WTC11 (cell line): Measurements from ENCODE around the gene NSDHL. TPM values are rescaled to one million over a fixed set of nuclear protein-coding genes. Genes with fewer than 3 reads are reported as not detected.
"Not testable (repeated sequence)": the region's sequence is repeated elsewhere in the genome, so short reads cannot be mapped to it uniquely, and the experiment has no call there.

Source experiments
- ATAC-seq: fragments of 200-7000 bp; cut with Tn5 transposase; 2 replicates; pipeline ENCODE4 v1.10.0; 2021; ENCODE audit warnings: mild to moderate bottlenecking, moderate library complexity
- CTCF ChIA-PET: fragments of 300-600 bp; sonication (Branson Sonifier 250); formaldehyde crosslinking; loops from one replicate; lab custom pipeline; 2021; ENCODE audit warnings: antibody characterized with exemption; lab: Charles Lee
- POLR2A ChIA-PET: fragments of 350-600 bp; sonication (Branson Sonifier 250); formaldehyde crosslinking; loops from one replicate; lab custom pipeline; 2021; ENCODE audit warnings: antibody characterized with exemption; lab: Charles Lee
- DNase-seq: peaks from one replicate; pipeline ENCODE4 v3.0.0; 2021; ENCODE audit warnings: low spot score
- H3K27ac Mint-ChIP-seq: 2 replicates; pipeline ENCODE4 v1.8.0; 2021; ENCODE audit warnings: mixed read lengths
- H3K27me3 Mint-ChIP-seq: 2 replicates; pipeline ENCODE4 v1.8.0; 2021; ENCODE audit warnings: low read depth, mild to moderate bottlenecking, moderate library complexity, mixed read lengths
- H3K36me3 Mint-ChIP-seq: 2 replicates; pipeline ENCODE4 v1.8.0; 2021; ENCODE audit warnings: mixed read lengths
- H3K4me1 Mint-ChIP-seq: 2 replicates; pipeline ENCODE4 v1.8.0; 2022; ENCODE audit warnings: mixed read lengths
- H3K4me3 Mint-ChIP-seq: 2 replicates; pipeline ENCODE4 v1.8.0; 2021; ENCODE audit warnings: mild to moderate bottlenecking, moderate library complexity, mixed read lengths
- H3K9me3 Mint-ChIP-seq: 2 replicates; pipeline ENCODE4 v1.8.0; 2021; ENCODE audit warnings: mixed read lengths
- ETV6 ChIP-seq: sonication (generic); formaldehyde crosslinking; IDR thresholded peaks from 2 replicates; pipeline ENCODE4 v1.8.1; 2022; ENCODE audit warnings: mild to moderate bottlenecking, missing genetic modification reagents
- FOXK1 ChIP-seq: sonication (generic); formaldehyde crosslinking; IDR thresholded peaks from 2 replicates; pipeline ENCODE4 v1.8.0; 2022; ENCODE audit warnings: mild to moderate bottlenecking, moderate library complexity, missing genetic modification reagents
- FOXP1 ChIP-seq: sonication (generic); formaldehyde crosslinking; IDR thresholded peaks from 2 replicates; pipeline ENCODE4 v1.8.0; 2022; ENCODE audit warnings: missing genetic modification reagents, mild to moderate bottlenecking, moderate library complexity, borderline replicate concordance
- MYBL2 ChIP-seq: sonication (generic); formaldehyde crosslinking; IDR thresholded peaks from 2 replicates; pipeline ENCODE4 v1.8.1; 2023; ENCODE audit warnings: mild to moderate bottlenecking, moderate library complexity, missing genetic modification reagents
- NFYB ChIP-seq: sonication (generic); formaldehyde crosslinking; conservative IDR thresholded peaks from 2 replicates; pipeline ENCODE4 v1.8.0; 2022; ENCODE audit warnings: low read depth, missing genetic modification reagents
- OVOL2 ChIP-seq: fragments of 250-450 bp; sonication (Bioruptor Pico); IDR thresholded peaks from 2 replicates; pipeline ENCODE4 v1.9.0; 2021; ENCODE audit warnings: mild to moderate bottlenecking, borderline replicate concordance
- RELA ChIP-seq: sonication (generic); formaldehyde crosslinking; IDR thresholded peaks from 2 replicates; pipeline ENCODE4 v1.8.1; 2022; ENCODE audit warnings: missing genetic modification reagents, mild to moderate bottlenecking, borderline replicate concordance
- RORB ChIP-seq: fragments of 250-450 bp; sonication (Bioruptor Pico); IDR thresholded peaks from 2 replicates; pipeline ENCODE4 v1.9.0; 2021; ENCODE audit warnings: mild to moderate bottlenecking
- TEAD1 ChIP-seq: sonication (generic); formaldehyde crosslinking; IDR thresholded peaks from 2 replicates; pipeline ENCODE4 v1.8.0; 2022; ENCODE audit warnings: mild to moderate bottlenecking, missing genetic modification reagents
- ZNF317 ChIP-seq: sonication (generic); formaldehyde crosslinking; IDR thresholded peaks from 2 replicates; pipeline ENCODE4 v1.8.1; 2023; ENCODE audit warnings: low read depth, mild to moderate bottlenecking, moderate library complexity, missing genetic modification reagents, borderline replicate concordance
- ZNF416 ChIP-seq: fragments of 250-450 bp; sonication (Bioruptor Pico); IDR thresholded peaks from 2 replicates; pipeline ENCODE4 v1.9.0; 2021; ENCODE audit warnings: mild to moderate bottlenecking, inconsistent platforms
- total RNA-seq: library from RNA; stranded (reverse); gene quantifications from 3 replicates; pipeline ENCODE4 v1.2.3, GENCODE V29; 2021
- TF ChIP-seq, protein P1 (sequence below): fragments of 250-450 bp; sonication (Bioruptor Pico); IDR thresholded peaks from 2 replicates; pipeline ENCODE4 v2.1.2; 2022; ENCODE audit warnings: mild to moderate bottlenecking, moderate library complexity
- TF ChIP-seq, protein P2 (sequence below): sonication (generic); formaldehyde crosslinking; IDR thresholded peaks from 2 replicates; pipeline ENCODE4 v1.8.1; 2023; ENCODE audit warnings: mild to moderate bottlenecking, missing genetic modification reagents, moderate library complexity
- TF ChIP-seq, protein P3 (sequence below): sonication (generic); formaldehyde crosslinking; IDR thresholded peaks from 2 replicates; pipeline ENCODE4 v1.8.1; 2023; ENCODE audit warnings: mild to moderate bottlenecking, missing genetic modification reagents
- TF ChIP-seq, protein P4 (sequence below): fragments of 250-450 bp; sonication (Bioruptor Pico); IDR thresholded peaks from 2 replicates; pipeline ENCODE4 v1.9.0; 2021; ENCODE audit warnings: mild to moderate bottlenecking
- TF ChIP-seq, protein P5 (sequence below): sonication (generic); formaldehyde crosslinking; IDR thresholded peaks from 2 replicates; pipeline ENCODE4 v1.8.1; 2023; ENCODE audit warnings: mild to moderate bottlenecking, missing genetic modification reagents

Gene NSDHL
- total RNA-seq, 1 experiment from 2014 or later = 22.5 TPM

DNA sequence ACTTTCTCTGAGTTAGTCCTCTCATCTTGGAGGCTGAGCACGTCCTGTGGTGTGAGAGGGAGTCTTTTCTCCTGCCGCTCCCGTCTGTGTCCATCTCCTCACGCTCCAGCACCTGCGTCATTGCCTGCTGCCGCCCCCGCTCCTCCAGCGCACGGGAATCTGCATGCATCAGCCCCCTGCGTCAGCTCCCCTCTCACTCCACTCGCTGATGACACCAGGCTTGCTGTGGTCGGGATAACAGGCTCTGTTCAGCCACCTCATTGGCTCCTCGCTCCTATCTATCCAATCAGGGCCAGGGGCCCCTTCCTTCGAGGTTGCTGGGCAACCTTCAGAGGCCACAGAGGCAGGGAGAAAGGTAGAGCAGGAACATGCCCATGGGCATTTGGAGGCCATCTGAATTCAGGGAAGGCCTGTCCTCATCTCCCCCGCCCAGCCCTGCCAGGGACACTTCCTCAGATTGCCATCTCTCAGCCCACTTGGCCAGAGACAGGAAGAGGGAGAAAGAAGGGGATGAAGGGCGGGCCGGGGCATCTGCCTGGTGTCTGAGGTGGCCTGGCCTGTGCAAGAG lies 76.3 kb downstream of the NSDHL start:
- H3K27me3 Mint-ChIP-seq = peaks cover 3% of the 10 kb centered on the region; the same call in 1 of the 2 replicates
- H3K27ac Mint-ChIP-seq = no peak overlapping the region; the same call in 1 of the 2 replicates
- DNase-seq (peak; percentile 64), ATAC-seq (peak; percentile 82)
- ChIA-PET CTCF (interaction anchor here (0.7 to 4.4 kb wide), 5 partner anchors 7 to 86 kb away, joined by 3 to 42 read pairs (median 5); no protein-coding TSS in a partner anchor), POLR2A (no interaction called here)
- H3K9me3 Mint-ChIP-seq = no peaks in the 10 kb centered on the region
- H3K4me1 Mint-ChIP-seq = peaks cover 24% of the 10 kb centered on the region
- TF ChIP-seq FOXP1 (CRISPR knock-in tag) (no peak), NFYB (CRISPR knock-in tag) (peak; percentile 60; the same call in 1 of the 2 replicates), TEAD1 (no peak), RELA (CRISPR knock-in tag) (no peak)
- H3K4me3 Mint-ChIP-seq = peak overlapping the region; percentile 75
- no peaks in the 10 kb centered on the region for H3K36me3 Mint-ChIP-seq

DNA sequence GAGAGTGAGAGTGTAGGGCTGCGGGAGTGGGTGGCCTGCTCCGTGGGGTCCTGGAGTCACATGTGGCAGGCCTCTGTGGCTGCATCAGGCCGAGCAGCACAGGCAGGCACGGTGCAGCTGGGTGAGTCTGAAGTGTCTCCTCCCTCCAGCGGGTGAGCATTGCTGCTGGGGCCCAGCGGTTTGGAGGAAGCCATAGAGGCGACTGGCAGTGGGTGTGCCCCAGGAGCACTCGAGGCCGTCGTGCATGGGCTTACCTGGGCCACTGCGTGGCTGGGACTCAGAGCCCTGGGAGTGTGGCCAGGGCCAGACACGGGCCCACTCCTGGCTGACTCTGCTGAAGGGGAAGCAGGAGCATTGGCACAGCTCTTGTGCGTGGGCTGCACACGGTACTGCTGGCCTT lies 77.6 kb downstream of the NSDHL start:
- ATAC-seq (no peak), DNase-seq (no peak)
- Mint-ChIP-seq H3K9me3 (no peaks in the 10 kb centered on the region), H3K27ac (no peak overlapping the region), H3K27me3 (peaks cover 3% of the 10 kb centered on the region; the same call in 1 of the 2 replicates), H3K4me3 (no peak overlapping the region), H3K4me1 (peaks cover 19% of the 10 kb centered on the region), H3K36me3 (no peaks in the 10 kb centered on the region)
- ChIA-PET POLR2A (no interaction called here), CTCF (no interaction called here)
- no peak for TF ChIP-seq ETV6 (CRISPR knock-in tag)
- no peak for TF ChIP-seq RORB (CRISPR knock-in tag)
- TF ChIP-seq, protein P1, sequence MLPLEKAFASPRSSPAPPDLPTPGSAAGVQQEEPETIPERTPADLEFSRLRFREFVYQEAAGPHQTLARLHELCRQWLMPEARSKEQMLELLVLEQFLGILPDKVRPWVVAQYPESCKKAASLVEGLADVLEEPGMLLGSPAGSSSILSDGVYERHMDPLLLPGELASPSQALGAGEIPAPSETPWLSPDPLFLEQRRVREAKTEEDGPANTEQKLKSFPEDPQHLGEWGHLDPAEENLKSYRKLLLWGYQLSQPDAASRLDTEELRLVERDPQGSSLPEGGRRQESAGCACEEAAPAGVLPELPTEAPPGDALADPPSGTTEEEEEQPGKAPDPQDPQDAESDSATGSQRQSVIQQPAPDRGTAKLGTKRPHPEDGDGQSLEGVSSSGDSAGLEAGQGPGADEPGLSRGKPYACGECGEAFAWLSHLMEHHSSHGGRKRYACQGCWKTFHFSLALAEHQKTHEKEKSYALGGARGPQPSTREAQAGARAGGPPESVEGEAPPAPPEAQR (CRISPR knock-in tag) = no peak
- TF ChIP-seq ZNF317 (CRISPR knock-in tag) = no peak
- TF ChIP-seq MYBL2 (CRISPR knock-in tag) = no peak
- TF ChIP-seq, protein P2, sequence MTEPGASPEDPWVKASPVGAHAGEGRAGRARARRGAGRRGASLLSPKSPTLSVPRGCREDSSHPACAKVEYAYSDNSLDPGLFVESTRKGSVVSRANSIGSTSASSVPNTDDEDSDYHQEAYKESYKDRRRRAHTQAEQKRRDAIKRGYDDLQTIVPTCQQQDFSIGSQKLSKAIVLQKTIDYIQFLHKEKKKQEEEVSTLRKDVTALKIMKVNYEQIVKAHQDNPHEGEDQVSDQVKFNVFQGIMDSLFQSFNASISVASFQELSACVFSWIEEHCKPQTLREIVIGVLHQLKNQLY = no peak
- TF ChIP-seq NFYB (CRISPR knock-in tag) = no peak
- TF ChIP-seq, protein P3, sequence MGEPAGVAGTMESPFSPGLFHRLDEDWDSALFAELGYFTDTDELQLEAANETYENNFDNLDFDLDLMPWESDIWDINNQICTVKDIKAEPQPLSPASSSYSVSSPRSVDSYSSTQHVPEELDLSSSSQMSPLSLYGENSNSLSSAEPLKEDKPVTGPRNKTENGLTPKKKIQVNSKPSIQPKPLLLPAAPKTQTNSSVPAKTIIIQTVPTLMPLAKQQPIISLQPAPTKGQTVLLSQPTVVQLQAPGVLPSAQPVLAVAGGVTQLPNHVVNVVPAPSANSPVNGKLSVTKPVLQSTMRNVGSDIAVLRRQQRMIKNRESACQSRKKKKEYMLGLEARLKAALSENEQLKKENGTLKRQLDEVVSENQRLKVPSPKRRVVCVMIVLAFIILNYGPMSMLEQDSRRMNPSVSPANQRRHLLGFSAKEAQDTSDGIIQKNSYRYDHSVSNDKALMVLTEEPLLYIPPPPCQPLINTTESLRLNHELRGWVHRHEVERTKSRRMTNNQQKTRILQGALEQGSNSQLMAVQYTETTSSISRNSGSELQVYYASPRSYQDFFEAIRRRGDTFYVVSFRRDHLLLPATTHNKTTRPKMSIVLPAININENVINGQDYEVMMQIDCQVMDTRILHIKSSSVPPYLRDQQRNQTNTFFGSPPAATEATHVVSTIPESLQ (CRISPR knock-in tag) = no peak
- TF ChIP-seq ZNF416 (CRISPR knock-in tag) = no peak
- TF ChIP-seq, protein P4, sequence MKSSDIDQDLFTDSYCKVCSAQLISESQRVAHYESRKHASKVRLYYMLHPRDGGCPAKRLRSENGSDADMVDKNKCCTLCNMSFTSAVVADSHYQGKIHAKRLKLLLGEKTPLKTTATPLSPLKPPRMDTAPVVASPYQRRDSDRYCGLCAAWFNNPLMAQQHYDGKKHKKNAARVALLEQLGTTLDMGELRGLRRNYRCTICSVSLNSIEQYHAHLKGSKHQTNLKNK (CRISPR knock-in tag) = no peak
- TF ChIP-seq OVOL2 (CRISPR knock-in tag) = no peak
- no peak for TF ChIP-seq FOXK1 (CRISPR knock-in tag)
- TF ChIP-seq, protein P5, sequence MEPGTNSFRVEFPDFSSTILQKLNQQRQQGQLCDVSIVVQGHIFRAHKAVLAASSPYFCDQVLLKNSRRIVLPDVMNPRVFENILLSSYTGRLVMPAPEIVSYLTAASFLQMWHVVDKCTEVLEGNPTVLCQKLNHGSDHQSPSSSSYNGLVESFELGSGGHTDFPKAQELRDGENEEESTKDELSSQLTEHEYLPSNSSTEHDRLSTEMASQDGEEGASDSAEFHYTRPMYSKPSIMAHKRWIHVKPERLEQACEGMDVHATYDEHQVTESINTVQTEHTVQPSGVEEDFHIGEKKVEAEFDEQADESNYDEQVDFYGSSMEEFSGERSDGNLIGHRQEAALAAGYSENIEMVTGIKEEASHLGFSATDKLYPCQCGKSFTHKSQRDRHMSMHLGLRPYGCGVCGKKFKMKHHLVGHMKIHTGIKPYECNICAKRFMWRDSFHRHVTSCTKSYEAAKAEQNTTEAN (CRISPR knock-in tag) = no peak

DNA sequence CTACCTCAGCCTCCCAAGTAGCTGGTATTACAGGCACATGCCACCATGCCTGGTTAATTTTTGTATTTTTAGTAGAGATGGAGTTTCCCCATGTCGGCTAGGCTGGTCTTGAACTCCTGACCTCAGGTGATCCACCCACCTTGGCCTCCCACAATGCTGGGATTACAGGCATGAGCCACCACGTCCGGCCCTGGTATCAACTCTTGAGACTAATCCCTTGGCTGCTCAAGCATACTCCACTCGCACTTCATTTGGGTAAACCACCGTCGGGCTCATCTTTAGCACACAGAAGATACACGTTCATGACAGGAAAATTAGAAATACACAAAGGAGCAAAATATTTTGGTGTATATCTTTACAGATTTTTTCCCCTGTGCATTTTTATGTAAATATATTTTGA lies 79.2 kb downstream of the NSDHL start:
- DNase-seq, POLR2A ChIA-PET, H3K4me3 Mint-ChIP-seq, H3K27ac Mint-ChIP-seq, H3K9me3 Mint-ChIP-seq, H3K36me3 Mint-ChIP-seq, H3K27me3 Mint-ChIP-seq, ATAC-seq, H3K4me1 Mint-ChIP-seq: not testable (repeated sequence)
- CTCF ChIA-PET = interaction anchor here (0.7 kb wide), 1 partner anchor 123 kb away, joined by 3 read pairs; no protein-coding TSS in a partner anchor
